Amniotic stem cell (primary cell): ENCODE data around the gene SORL1.

Experiments used
- DNase-seq: peaks from one replicate; lab custom pipeline; 2025; lab: John Stamatoyannopoulos, UW

The SORL1 gene

GRCh38 chr11:121540627-121541026 is 88.5 kb downstream of the SORL1 start:
- DNase-seq: no peak

GRCh38 chr11:121543836-121544380 is 91.8 kb downstream of the SORL1 start:
- no peak for DNase-seq

- no peak for DNase-seq
Measured at GRCh38 chr11:121544956-121545355, 92.8 kb downstream of the SORL1 start.

DNA sequence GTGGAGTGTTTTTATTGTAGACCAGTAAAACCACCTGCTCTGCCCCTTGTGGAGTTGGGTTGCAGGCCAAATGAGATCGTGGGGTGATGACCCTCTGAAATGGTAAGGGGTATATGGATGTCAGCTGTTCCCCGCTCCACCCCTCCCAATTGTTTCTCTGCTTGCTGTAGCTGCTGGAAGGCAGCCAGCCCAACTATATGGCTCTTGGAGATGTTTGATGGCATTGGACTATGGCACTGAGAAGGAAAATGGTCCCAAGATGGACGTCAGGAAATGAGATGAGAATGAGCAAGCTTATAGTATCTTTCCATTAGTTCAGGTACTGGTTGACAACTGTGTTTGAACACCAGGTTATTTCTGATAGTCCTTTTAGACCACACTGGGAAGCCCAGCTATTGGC is 95.5 kb downstream of the SORL1 start:
- no peak for DNase-seq

GRCh38 chr11:121550247-121551030 is 98.3 kb downstream of the SORL1 start:
- no peak for DNase-seq

DNA sequence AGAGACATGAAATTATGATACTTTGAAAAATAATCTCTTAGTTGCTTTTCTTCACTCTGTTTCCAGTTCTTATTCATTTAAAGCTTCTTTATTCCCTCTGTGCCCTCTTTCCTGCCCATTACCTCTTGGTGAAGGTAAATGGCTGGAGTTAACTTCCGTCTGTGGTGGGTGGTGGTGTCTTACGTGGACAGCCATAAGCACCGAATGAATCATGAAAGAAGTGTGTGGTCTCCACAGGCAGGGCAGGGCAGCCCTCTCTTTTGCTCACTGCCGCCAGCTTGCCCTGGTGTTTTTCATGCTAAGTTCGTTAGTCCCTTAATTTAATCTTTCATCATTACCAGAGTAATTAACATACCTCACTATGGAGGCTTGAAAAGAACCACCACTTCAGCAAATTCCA is 99.3 kb downstream of the SORL1 start:
- no peak for DNase-seq

DNA sequence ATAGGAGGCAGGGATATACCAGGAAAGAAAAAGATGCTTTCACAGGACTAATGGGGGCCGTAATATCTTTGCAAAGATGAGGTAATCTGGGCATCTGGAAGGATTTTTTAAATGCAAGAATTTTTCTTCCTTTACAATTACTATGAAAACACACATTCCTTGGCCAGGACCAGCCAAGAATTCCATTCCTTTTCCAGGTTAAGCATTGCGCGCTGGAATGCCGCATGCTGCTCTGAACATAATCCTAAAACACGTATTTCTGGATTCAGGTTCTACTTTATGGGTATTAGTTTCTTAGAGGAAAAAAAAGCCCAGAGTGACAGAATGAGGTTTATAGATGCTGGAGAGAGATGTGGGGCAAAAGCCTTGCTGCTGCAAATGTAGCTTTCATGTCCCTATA is 100.0 kb downstream of the SORL1 start:
- no peak for DNase-seq

GRCh38 chr11:121552644-121553043 is 100.5 kb downstream of the SORL1 start:
- DNase-seq: no peak

DNA sequence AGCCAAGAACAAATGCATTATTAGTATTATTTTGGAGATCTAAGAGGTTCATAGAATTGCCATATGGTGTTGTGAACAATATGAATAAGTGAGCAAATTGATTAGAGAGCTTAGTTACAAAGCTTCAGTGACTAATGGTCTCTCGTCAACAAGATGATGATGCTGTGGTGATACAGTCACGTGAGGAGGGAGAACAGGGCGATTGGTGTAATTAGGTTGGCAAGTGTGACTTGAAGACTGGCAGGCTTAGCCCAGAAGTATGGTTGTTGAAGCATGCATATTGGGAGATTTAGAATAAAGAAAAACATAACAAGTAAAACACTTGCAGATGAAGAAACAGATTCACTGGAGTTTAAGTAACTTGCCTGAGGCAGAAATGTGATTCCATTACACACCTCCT is 101.3 kb downstream of the SORL1 start:
- DNase-seq: no peak

DNA sequence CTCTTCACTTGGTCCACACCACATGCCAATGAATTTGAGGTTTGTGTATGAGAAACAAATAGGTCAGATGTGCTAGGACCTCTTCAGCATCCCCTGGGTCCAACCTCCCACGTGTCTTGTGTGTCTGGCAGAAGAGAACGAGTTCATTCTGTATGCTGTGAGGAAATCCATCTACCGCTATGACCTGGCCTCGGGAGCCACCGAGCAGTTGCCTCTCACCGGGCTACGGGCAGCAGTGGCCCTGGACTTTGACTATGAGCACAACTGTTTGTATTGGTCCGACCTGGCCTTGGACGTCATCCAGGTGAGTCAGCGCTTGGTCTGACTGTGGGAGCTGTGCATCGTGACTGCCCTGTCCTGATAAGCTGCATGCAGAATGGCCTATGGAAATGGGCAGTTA is 101.7 kb downstream of the SORL1 start:
- no peak for DNase-seq

DNA sequence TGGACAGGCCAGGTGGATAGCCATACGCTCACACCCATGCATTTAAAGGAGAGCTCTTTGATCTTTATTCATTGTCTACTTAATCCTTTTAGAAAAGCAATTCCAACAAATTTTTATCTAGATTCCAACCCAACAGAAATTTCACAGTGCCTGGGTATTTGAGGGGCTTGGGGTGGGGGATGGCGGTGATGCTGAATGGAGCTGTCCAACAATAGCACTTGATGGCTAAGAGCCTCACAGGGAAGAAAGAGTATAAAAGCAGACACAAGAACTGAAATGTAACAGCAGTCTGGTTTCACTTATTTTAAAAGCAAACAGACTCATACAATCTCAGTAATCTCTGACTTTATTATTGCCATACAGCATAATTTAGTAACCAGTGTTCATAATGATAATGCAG is 102.4 kb downstream of the SORL1 start:
- no peak for DNase-seq

- no peak for DNase-seq
Measured at GRCh38 chr11:121555121-121555520, 103.0 kb downstream of the SORL1 start.

GRCh38 chr11:121556937-121557336 is 104.8 kb downstream of the SORL1 start:
- no peak for DNase-seq

DNA sequence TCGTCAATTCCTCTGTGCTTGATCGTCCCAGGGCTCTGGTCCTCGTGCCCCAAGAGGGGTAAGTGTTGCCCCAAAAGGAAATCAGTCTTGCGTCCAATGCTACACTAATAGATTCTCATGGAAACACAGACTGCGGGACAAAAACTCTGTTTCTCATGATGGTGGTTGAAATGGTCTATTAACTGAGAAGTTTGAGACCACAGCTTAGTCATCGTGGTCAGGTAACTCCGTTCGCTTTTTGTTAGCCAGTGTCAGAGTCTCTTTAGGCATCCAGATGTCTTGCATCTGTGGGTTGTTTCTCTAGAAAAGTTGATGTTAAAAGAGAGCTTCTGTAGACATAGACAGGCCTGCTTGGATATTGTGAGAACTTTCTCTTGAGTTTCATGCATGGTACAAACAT is 105.2 kb downstream of the SORL1 start:
- no peak for DNase-seq

GRCh38 chr11:121559606-121560200 is 107.6 kb downstream of the SORL1 start:
- DNase-seq: no peak

DNA sequence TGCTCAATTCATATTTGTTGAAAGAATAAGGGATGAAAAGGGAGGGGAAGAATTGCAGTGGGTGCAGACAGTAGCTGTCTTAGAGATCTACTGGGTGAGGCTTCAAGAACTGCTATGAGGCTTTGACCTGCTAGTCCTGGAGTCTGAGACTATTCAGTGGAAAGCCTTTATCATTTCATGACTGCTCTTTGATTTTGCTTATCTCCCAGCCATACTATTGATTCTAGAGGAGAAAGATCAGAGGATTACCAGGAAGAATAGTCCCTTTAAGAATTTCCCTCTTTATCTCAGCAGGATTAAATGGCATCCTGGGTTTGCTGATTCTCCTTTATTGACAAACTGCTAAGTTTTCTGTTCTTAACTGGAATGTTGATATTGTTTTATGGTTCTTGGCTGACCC is 108.1 kb downstream of the SORL1 start:
- DNase-seq: no peak

DNA sequence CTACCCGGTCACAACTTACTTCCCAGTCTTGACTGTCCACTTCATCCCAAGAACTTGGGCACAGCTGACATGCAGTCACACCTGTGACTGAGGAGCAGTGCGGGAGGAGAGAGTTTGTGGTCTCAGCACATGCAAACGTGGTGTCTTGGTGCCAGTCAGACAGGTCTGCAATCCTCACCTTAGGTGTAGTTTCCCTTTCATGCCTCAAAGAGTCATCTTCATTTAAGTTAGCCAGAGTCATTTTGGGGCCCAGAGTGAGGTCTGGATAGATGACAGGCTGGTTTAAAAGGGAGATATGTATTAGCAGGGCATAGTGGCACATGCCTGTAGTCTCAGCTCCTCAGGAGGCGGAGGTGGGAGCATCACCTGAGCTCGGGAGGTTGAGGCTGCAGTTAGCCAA is 109.1 kb downstream of the SORL1 start:
- no peak for DNase-seq

DNA sequence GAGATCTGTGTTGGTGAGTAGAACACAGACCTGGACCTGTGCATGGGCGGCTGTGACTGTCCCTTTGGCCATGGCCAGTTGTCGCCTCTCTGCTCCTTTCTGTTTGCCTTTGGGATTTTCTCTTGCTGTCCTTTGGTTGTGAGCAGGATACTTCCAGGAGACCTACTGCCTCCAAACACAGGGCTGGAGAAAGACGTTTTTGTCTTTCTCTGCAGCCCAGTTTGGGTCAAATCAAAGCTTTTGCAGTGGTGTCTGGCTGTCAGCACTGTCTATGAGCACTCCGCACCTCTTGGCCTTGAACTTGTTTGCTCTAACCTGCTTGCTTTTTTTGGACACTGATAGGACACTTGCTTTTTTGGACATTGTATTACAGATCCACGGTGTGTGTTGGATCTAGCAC is 109.6 kb downstream of the SORL1 start:
- DNase-seq: no peak

DNA sequence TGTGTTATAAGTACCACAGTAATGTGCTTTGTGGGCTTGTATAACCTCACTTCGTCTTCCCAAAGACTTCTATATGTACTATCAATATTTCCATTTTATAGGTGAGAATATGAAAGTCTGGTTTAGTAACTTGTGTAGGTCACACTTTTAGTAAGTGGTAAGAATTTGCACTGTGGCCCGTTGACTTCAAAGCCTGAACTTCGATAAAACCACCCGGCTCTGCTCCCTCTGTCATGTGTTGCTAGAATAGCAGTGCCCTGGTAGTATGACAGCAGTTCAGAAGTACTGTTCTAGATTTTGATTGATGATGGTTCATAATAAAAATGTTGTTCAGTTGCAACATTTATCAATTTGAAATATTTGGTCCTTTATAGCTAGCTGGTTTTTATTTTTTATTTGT is 110.9 kb downstream of the SORL1 start:
- no peak for DNase-seq

GRCh38 chr11:121563900-121564822 is 112.0 kb downstream of the SORL1 start:
- no peak for DNase-seq

DNA sequence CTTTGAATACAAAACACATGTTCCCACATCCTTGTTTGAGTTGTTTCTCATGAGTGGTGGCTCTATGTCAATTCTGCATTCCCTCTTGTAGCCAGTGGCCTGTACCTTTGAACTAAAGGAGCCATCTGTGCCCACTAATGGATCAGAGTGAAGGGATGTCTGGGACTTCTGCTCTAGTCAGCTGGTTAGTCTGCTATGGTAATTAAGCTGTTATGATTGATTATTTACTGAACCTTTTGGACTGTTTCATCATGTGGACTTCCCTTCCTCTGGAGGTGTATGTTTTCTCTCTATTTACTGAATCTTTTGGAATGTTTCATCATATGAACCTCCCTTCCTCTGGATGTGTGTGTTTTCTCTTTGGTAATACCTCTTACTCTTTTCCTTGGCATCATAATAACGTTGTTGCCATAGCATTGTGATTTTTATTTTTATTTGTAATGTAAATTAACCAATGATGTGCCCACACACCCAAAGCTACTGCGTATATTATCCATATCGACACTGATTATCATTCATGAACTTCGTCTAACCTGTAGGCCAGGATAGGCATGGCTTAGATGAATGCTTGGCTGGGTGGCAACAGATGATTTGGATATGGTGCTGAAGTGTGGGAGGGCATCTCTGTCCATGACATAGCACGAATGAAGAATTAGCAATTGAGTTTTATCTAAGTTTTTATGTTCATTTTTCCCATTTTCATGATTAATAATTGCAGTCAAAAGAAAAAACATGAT is 113.0 kb downstream of the SORL1 start:
- DNase-seq: no peak
